Stimulated activated naive CD4-positive, alpha-beta T cell treated with Interleukin-2 at 50 U/mL for 16 hours (primary cell): ENCODE measurements around the gene DAB2.
"Not testable (repeated sequence)": the region's sequence is repeated elsewhere in the genome, so short reads cannot be mapped to it uniquely, and the experiment has no call there.

Experiments used
- DNase-seq: peaks from one replicate; lab custom pipeline; 2025; lab: John Stamatoyannopoulos, UW

The DAB2 gene

GRCh38 chr5:39420482-39421145, 4.2 kb downstream of the DAB2 start:
- no peak for DNase-seq

GRCh38 chr5:39419796-39420195, 5.0 kb downstream of the DAB2 start:
- no peak for DNase-seq

DNA sequence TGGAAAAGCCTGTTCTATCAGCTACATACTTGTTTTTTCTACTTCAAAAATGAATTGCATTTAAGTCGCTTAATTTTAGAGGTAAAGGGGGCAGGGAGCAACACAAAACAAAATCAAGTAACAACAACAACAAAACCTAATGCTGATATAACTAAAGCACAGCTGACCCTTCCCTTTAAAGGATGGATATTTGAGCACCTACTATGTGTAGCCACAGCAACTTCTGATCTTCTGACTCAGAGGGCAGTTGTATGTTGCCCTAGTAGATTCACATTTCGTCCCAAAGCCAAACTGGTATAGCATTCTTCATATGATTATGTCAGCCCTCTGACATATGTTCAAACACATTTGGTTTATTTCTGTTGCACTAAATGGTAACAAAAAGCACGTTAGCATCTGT, 6.8 kb downstream of the DAB2 start:
- DNase-seq = no peak

GRCh38 chr5:39415201-39415600, 9.6 kb downstream of the DAB2 start:
- no peak for DNase-seq

DNA sequence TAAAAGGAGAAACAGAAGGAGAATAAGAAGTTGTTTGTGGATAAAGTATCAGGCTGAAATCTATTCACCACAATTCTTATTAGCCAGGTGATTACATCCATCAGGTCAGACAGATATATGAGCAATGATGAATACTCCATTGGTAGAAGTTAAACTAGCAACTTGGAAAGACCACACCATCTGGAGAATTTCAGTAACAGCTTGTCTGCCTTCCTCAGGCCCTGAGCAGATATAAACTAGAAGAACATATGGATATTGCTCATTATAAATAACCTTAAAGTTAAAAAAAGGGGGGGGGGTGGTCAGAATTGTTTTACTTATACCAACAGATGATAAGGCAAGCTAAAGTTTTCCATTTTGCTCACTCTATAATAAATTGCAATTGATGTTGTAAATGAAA, 10.4 kb downstream of the DAB2 start:
- no peak for DNase-seq

GRCh38 chr5:39413771-39414170, 11.0 kb downstream of the DAB2 start:
- no peak for DNase-seq

- DNase-seq = no peak
Measured at GRCh38 chr5:39412721-39413394, 11.9 kb downstream of the DAB2 start.

- DNase-seq = no peak
Measured at GRCh38 chr5:39411985-39412384, 12.8 kb downstream of the DAB2 start.

DNA sequence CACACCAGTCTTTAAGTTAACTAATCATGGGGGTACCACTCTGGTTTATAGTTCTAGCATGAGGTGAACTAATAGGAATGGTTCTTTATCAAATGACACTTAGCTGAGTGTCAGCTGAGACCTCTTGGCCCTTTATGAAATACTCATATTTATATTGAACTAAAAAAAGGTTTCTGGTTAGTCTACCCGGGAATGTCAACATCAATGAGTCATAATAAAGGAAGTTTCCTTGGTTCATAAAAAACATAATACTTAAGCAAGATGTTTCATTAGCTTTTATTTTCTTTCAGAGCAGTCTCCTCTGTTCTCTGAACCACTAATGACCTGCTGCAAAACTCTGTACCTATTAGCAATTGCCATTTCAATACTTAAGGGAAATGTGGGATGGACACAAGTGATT, 13.7 kb downstream of the DAB2 start:
- DNase-seq = no peak

DNA sequence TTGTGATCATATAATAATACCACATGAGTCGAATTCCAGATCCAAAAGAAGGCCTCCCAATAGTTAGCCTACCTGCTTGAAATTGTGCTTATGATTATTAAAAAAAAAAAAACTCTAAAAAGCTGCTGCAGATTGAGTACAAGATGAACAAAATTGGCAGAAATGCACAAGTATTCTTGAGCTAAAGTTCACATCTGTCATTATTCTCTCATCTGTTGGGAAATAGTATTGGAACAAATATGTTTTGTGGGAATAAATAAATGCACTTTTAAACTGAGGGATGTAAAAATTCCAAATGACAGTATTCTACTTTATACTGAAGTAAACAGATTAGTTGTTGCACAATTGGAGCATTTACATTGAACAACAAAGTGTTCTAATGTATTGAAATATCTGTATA, 15.7 kb downstream of the DAB2 start:
- DNase-seq = no peak

GRCh38 chr5:39405083-39405843, 19.5 kb downstream of the DAB2 start:
- DNase-seq = no peak

DNA sequence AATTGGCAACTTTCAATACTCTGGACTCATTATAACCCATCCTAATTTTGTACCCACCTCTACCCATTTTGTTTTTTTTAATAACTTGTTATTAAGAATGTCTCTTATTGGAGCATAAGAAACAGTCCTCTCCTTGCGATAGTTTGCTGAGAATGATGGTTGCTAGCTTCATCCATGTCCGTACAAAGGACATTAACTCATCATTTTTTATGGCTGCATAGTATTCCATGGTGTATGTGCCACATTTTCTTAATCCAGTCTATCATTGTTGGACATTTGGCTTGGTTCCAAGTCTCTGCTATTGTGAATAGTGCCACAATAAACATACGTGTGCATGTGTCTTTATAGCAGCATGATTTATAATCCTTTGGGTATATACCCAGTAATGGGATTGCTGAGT, 21.0 kb downstream of the DAB2 start:
- DNase-seq = not testable (repeated sequence)

- DNase-seq = not testable (repeated sequence)
Measured at GRCh38 chr5:39402140-39402539, 22.6 kb downstream of the DAB2 start.

DNA sequence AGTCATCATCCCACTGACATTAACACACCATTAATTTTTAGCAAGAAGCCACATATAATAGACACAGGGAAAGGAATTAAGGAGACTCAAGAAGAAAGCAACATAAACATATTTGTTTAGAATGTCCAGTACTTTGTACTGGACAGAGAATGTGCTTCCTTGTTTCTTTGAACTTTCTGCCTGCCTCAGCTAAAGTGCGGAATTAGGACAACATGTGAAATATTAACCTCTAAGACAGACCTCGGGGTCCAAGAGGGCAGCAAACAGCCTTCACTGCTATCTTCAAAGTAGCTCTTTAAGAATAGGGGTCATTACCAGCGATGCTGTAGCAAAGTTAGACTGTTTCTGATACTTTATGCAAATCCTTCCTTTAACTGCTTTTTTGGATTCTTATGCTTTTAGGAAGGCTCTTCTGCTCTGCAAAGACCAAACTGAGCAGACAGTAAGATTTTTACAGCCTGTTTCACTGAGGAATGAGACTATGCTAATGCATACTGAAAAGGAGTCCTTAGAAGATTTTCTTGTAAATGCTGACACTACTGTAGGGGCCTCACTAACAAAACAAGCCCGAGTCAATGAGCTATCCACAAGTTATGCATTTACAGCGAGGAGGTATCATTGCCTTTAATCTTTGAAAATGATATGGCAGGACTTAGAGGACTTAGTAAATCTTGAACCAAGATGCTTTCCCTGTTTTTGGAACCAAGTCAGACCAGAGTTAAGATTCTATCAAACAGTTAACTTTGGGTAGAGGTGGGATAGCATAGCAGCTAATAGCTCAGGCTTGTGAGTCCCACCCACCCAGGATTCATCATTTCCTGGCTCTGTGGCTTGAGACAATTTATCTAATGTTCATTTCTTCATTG, 23.8 kb downstream of the DAB2 start:
- no peak for DNase-seq

- DNase-seq = no peak
Measured at GRCh38 chr5:39399135-39400036, 25.4 kb downstream of the DAB2 start.

GRCh38 chr5:39396843-39397242, 27.9 kb downstream of the DAB2 start:
- no peak for DNase-seq

GRCh38 chr5:39395521-39395920, 29.3 kb downstream of the DAB2 start:
- no peak for DNase-seq

DNA sequence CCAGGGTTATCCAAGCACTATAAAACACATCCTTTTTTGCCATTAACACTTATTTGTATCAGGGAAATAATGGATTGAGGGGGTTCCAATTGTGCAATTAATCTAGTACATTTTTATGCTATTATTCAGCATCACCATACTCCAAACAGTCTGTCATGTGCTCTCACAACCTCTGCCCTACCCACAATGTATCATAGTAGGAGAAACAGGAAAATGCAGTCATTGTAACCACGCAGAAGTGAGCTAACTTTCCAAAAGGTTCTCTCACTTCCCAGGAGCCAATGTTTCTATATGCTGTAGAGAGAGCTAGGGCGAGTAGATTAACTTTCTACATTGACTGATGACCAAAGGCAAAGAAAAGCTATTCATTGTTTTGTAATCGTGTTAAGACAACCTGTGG, 29.8 kb downstream of the DAB2 start:
- DNase-seq = no peak

DNA sequence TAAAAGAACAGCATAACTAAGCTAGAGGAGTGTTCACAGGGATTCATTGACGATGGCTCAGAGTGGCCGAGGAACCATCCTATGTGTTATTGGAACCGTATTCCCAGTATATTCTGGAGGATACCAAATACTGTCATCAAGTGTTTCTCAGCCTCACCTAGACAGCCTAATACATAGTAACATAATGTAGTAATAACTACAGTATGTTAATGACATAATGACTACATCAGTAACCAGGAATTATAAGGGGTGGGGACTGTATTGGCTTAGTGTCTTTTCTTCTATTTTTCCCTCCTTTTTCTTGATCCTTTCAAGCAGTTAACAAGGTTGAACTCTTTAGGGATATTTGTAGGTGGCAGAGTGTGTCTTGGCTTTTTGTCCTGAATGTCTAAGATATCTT, 33.8 kb downstream of the DAB2 start:
- DNase-seq = no peak

- DNase-seq = no peak
Measured at GRCh38 chr5:39387293-39387692, 37.5 kb downstream of the DAB2 start.

GRCh38 chr5:39384271-39384670, 40.5 kb downstream of the DAB2 start:
- no peak for DNase-seq
